ENCODE data around the gene BMERB1. TPM values are rescaled to one million over a fixed set of nuclear protein-coding genes. Genes with fewer than 3 reads are reported as not detected.
A peak's percentile ranks its signal among the peaks of the same experiment; 100 is the strongest.
"Not testable (repeated sequence)": the region's sequence is repeated elsewhere in the genome, so short reads cannot be mapped to it uniquely, and the experiment has no call there.

Gene BMERB1
- total and polyA plus RNA-seq, 9 of the 15 experiments (the other 6 are each of a cell fraction or from before 2014, with no cell fraction given), result 0.29 to 2.9 (median 0.94) TPM

DNA sequence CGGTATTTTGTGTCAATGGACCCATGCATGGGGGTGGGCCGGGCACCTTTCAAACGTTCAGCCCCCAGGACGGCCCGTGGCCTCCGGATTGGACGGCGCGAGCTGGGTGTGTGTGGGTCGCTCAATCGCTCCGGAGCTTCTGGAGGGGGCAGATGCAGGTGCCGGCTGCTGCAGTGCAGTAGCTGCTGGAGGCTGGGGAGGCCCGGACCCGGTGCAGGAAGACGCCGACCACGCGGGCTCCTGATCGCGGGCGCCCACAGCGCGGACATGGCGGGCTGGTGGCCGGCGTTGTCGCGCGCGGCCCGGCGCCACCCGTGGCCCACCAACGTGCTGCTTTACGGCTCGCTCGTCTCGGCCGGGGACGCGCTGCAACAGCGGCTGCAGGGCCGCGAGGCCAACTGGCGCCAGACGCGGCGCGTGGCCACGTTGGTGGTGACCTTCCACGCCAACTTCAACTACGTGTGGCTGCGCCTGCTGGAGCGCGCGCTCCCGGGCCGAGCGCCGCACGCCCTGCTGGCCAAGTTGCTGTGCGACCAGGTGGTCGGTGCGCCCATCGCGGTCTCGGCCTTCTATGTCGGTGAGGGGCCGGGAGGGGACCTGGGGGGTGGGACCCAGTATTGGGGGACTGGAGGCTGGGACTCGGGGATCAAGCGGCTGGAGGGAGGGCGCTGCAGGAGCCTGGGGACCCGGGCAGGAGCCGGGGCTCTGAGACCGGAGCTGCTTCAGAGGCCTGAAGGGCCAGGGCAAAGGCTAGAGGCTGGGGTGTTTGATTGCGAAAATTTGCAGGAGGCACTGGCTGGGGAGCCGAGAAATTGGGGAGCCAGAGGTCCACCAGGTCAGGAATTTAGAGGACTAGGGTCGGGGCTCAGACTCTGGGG lies 38.5 kb upstream of the BMERB1 start, which contains the start of gene MPV17L:
MPV17L (plus strand) TSS at position 124 of the 878 bp plus-strand sequence; CDS start at position 268, 144 bp downstream.
- H3K36me3 ChIP-seq (ENCODE audit: control insufficient read depth, insufficient read depth, low read length); H3K79me2 ChIP-seq (ENCODE audit: control insufficient read depth, insufficient read depth, low read length); H3K4me3 ChIP-seq; H3K27ac ChIP-seq (ENCODE audit: extremely low read depth, low read depth, low read length); in situ Hi-C loops (cut with MboI); CTCF ChIA-PET (ENCODE audit: low intra/inter-chr PET ratio); H3K9me3 ChIP-seq (replicated peaks; ENCODE audit: control insufficient read depth, insufficient read depth, low read depth, low read length); POLR2A ChIA-PET; ATAC-seq; H4K20me1 ChIP-seq (replicated peaks; ENCODE audit: control insufficient read depth, insufficient read depth, low read length); FAIRE-seq; BruUV-seq (replicated peaks); intact Hi-C loops (cut with micrococcal nuclease); H2AFZ ChIP-seq (ENCODE audit: low read depth, low read length); H3K4me2 ChIP-seq (ENCODE audit: insufficient read depth, low read length); DNase-seq (ENCODE audit: extremely low read depth in 1 of 4, low spot score in 3 of 4); H3K9ac ChIP-seq (ENCODE audit: insufficient read depth in 1 of 2, low read depth in 2 of 2, low read length in 2 of 2); H3K4me1 ChIP-seq (replicated peaks in 1 of 2; ENCODE audit: control insufficient read depth in 2 of 2, insufficient read depth in 2 of 2, low read length in 2 of 2); H3K9me1 ChIP-seq (ENCODE audit: control insufficient read depth, insufficient read depth, low read length): not testable (repeated sequence)
- peaks cover 5 to 14% of the 10 kb centered on the region in 2 experiments; a peak in 4 of 5 replicates for H3K27me3 ChIP-seq (ENCODE audit: control insufficient read depth in 2 of 2, insufficient read depth in 2 of 2, low read length in 2 of 2)
- 54% methylated on average over 39 of the region's 79 CpGs for WGBS (ENCODE audit: insufficient coverage, low coverage, missing lambda C conversion rate)
- TF ChIP-seq, protein P1, sequence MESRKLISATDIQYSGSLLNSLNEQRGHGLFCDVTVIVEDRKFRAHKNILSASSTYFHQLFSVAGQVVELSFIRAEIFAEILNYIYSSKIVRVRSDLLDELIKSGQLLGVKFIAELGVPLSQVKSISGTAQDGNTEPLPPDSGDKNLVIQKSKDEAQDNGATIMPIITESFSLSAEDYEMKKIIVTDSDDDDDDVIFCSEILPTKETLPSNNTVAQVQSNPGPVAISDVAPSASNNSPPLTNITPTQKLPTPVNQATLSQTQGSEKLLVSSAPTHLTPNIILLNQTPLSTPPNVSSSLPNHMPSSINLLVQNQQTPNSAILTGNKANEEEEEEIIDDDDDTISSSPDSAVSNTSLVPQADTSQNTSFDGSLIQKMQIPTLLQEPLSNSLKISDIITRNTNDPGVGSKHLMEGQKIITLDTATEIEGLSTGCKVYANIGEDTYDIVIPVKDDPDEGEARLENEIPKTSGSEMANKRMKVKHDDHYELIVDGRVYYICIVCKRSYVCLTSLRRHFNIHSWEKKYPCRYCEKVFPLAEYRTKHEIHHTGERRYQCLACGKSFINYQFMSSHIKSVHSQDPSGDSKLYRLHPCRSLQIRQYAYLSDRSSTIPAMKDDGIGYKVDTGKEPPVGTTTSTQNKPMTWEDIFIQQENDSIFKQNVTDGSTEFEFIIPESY (CRISPR knock-in tag; IDR thresholded peaks at IDR 0.05), result peak; percentile 31; the same call in 1 of the 2 replicates

DNA sequence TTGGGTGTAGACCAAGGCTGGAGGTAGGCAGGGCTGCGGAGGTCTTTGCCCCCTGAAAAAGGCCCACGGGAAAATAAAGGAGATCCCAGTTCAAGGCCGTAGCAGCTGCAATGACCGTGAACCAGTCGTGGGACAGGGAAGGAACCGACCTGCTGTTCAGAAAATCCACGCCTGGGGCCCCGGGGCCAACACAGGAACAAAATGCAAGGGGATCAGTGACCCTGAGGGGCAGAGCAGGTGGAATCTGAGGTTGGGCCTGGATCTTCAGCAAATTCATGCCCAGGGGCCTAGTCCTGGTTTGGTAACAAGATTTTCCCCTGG lies 37.9 kb upstream of the BMERB1 start:
- H3K4me1 ChIP-seq (replicated peaks in 1 of 2; ENCODE audit: control insufficient read depth in 2 of 2, insufficient read depth in 2 of 2, low read length in 2 of 2); DNase-seq (ENCODE audit: extremely low read depth in 1 of 4, low spot score in 3 of 4); H2AFZ ChIP-seq (ENCODE audit: low read depth, low read length); CTCF ChIA-PET (ENCODE audit: low intra/inter-chr PET ratio); intact Hi-C loops (cut with micrococcal nuclease); H4K20me1 ChIP-seq (replicated peaks; ENCODE audit: control insufficient read depth, insufficient read depth, low read length); POLR2A ChIA-PET; in situ Hi-C loops (cut with MboI); H3K4me2 ChIP-seq (ENCODE audit: insufficient read depth, low read length); H3K4me3 ChIP-seq; H3K36me3 ChIP-seq (ENCODE audit: control insufficient read depth, insufficient read depth, low read length); FAIRE-seq; H3K9me3 ChIP-seq (replicated peaks; ENCODE audit: control insufficient read depth, insufficient read depth, low read depth, low read length); H3K79me2 ChIP-seq (ENCODE audit: control insufficient read depth, insufficient read depth, low read length); ATAC-seq; BruUV-seq (replicated peaks); H3K27ac ChIP-seq (ENCODE audit: extremely low read depth, low read depth, low read length); H3K9ac ChIP-seq (ENCODE audit: insufficient read depth in 1 of 2, low read depth in 2 of 2, low read length in 2 of 2); H3K9me1 ChIP-seq (ENCODE audit: control insufficient read depth, insufficient read depth, low read length): not testable (repeated sequence)
- WGBS (ENCODE audit: insufficient coverage, low coverage, missing lambda C conversion rate), result 16% methylated on average over 8 of the region's 8 CpGs
- H3K27me3 ChIP-seq (ENCODE audit: control insufficient read depth in 2 of 2, insufficient read depth in 2 of 2, low read length in 2 of 2), result peaks cover 5 to 14% of the 10 kb centered on the region in 2 experiments; a peak in 4 of 5 replicates

Measured in K562 (cell line).